HG03521 (cell line): Measurements from ENCODE around the gene TRIM28.
A peak's percentile ranks its signal among the peaks of the same experiment; 100 is the strongest.
"Not testable (repeated sequence)": the region's sequence is repeated elsewhere in the genome, so short reads cannot be mapped to it uniquely, and the experiment has no call there.

Experiments used
- ATAC-seq: cut with Tn5 transposase; IDR thresholded peaks from one replicate; pipeline ENCODE4 v1.9.1; 2021; ENCODE audit warnings: mild to moderate bottlenecking, moderate library complexity; ENCODE audit not compliant: unreplicated experiment

Gene TRIM28

GRCh38 chr19:58518256-58519086 is 25.4 kb upstream of the TRIM28 start:
- no peak for ATAC-seq

- peak; percentile 1 for ATAC-seq
These were observed 24.8 kb upstream of the TRIM28 start for GRCh38 chr19:58519087-58519354.

DNA sequence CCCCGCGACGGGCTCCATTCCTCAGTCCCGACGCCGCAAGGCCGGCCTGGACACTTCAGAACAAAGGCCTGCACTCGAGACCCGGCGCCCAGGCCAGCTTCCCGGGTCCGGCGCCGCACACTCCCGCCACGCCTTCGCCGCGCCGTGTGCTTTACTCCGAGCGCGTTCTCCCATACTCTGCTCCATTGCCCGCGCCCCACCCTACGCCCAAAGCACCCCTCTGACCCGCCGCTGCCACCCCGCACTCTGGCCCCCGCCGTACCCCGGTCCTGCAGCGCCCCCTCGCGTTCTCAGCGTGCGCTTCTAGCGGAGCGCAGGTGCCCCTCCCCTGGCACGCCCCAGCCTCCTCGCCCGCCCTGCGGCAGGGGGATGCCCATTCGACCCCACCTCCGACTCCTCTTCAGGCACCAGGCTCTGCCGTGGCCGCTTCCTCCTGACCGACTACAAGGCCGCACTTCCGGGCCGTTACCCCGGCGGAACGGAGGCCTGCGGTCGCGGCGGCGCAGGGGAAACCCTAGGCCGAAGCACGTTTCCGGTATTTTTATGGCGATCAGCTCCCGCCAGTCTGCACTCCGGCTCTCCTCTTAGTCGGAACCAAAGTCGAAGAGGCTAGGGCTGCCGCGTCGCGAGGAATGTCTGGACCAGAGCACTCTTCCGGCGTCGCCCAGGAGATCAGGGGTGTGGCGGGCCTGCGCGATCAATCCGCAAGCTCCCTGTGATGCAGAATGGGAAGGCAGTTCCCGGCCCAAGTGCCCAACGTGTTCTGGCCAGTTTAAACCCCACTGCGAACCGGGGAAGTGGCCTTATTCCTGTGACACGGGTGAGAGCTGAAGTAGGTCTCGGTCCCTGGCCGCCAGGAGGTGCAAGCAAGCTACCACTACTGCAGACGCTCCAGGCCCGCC is 24.3 kb upstream of the TRIM28 start, which contains the start of gene ZBTB45:
TSS of gene ZBTB45 (minus strand) at position 456 of the 902 bp plus-strand sequence. CDS start 2,137 bp downstream, outside the sequence.
- peak; percentile 74 for ATAC-seq

DNA sequence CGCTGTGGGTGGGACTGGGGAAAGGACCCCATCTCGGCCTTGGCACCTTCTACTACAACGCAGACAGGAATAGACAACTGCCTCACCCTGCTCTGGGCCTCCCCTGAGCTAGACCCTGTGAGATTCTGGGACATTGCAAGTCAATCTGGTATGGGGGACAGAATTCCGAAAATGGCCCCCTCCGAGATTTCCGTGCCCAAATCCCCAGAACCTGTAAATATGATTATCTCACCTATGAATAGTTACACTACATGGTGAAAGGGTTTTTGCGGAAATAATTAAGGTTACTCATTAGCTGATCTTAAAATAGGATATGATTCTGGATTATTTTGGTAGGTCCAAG is 23.6 kb upstream of the TRIM28 start:
- no peak for ATAC-seq

DNA sequence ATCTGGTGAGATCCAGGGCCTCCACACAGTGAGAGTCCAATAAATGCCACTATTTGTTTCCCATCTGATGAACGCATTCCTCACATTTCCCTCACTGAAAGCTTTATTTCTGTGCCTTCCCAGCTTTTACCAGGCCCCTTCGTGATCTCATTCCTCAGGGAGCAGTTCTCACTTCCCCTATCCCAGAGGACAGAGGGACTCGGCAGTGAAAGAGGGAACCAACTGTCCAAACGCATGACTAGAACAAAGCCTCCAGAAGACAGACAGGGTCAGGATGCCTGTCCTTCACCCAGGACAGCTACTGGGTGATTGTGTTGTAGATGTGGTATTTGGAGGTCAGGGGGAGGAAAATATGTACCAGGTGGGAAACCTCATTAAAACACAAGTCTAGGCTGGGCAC is 22.2 kb upstream of the TRIM28 start:
- ATAC-seq, result no peak

DNA sequence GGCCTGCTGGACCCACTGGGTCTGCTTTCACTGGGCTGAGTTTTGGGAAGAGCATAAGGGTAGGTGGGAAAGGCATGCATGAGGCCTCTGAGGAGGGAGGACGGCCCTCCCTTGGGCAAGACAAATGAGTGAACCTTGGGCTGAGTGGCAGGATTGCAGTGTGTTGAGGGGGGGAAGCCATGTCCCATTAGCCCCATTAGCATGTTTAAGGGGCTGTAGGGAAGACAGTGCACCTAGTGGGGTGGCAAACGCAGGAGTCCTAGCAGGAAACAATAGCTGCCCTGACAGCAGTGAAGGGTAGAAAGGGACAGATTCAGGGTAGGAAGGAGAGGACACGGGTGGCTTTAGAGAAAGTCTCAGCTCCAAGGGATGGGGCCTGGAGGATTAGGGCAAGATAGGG is 21.2 kb upstream of the TRIM28 start:
- ATAC-seq, result no peak

DNA sequence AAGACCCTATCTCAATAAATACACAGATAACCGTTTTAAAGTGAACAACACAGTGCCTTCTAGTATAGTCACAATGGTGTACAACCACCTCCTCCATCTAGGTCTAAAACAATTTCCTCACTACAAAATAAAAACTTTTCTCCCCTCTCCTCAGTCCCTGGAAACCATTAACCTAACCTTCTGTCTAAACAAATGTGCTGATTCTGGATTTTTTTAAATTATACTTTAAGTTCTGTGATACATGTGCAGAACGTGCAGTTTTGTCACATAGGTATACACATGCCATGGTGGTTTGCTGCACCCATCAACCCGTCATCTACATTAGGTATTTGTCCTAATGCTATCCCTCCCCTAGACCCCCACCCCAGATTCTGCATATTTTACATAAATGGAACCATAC is 14.5 kb upstream of the TRIM28 start:
- ATAC-seq, result no peak

DNA sequence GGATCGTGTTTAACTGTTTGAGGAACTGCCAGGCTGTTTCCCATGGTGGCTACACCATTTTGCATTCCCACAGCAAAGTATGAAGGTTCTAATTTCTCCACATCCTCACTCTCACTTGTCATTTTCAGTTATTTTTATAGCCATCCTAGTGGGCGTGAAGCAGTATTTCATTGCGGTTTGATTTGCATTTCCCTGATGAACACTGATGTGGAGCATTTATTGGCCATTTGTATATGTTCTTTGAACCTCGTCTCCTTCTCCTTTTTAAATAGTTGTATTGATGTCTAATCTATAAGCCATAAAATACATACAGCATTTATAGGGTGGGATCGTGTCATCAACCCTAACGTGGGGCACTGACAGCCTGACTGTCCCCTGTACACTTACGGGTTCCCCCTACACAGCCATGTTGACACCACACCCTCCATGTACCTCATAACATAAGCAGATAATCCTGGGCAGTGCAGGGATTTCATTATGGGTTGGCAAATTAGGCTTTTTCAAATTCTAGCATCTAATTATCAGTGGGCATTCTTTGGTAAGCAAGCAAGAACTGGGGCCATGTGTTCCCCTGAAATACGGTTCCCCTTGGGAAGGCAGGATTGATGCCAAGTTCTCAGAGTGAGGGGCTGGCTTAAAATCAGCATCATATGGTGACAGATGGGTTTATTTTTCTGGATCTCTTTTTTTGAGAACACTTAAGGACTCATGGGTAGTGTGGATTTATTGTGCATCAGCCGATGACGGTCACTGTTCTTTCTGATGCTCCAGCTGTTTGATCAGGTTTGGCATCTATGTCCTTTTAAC is 12.6 kb upstream of the TRIM28 start:
- no peak for ATAC-seq

GRCh38 chr19:58535857-58536256 is 8.0 kb upstream of the TRIM28 start:
- no peak for ATAC-seq

DNA sequence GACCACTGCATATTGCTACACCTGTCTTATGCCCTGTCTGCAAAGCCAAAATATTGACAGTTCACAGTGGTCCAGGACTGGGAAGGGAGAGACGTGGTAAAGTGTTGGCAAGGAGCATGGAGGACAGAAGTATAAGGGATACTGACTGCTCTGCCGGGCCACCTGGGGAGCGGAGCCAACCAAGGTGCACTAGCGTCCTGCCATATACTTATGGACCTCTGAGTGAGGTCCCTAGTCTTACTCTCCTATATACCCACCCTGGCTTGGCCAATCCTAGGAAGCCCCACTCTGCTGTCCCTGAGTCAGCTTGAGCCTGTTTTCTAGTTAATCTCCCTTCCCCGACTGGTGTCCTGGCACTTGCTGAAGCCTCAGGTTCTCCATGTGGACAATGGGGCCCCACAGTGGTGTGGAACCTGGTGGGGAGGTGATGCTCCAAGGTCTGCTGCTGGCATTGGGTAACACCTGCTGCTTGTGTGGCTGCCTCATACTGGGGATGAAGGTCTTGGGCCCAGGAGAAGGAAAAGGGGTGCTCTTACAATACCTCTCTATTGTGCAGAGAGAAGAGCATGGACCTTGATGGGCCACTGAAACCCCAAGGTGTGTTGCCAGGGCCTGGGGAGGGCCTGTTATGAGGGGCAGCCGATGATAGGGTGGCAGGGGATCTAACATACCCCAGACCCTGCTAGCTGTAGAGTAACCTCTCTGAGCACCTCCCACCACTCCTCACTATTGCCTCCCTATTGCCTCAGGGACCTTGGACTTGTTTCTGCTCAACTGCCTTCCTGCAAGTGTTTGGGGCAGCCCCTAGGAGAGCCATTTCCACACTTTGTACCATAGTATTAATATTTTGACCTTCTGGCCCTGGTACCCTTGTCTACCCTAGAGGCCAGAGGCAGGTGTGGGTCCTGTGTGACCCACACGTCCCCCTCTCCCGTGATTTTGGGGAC is 6.7 kb upstream of the TRIM28 start:
- no peak for ATAC-seq

- ATAC-seq, result no peak
These were observed 5.4 kb upstream of the TRIM28 start for GRCh38 chr19:58538257-58539168.

- ATAC-seq, result not testable (repeated sequence)
These were observed 4.7 kb upstream of the TRIM28 start for GRCh38 chr19:58539169-58539559.

DNA sequence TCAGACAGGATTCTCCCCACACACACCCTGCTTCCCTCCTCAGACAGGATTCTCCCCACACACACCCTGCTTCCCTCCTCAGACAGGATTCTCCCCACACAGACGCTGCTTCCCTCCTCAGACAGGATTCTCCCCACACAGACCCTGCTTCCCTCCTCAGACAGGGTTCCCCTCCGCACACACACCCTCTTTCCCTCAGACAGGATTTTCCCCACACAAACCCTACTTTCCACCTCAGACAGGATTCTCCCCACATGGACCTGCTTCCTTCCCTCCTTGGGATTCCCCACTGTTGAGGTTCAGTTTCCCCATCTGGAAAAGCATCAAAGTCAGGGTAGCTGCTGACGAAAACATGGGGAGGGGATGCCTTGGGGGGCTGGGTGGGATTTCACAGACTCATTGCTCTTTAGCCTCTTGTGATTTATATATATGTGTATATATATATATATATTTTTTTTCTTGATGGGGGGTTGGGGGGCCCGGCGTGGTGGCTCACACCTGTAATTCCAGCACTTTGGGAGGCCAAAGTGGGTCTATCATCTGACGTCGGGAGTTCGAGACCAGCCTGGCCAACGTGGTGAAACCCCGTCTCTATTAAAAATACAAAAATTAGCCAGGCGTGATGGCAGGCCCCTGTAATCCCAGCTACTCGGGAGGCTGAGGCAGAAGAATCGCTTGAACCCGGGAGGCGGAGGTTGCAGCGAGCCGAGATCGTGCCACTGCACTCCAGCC is 1.1 kb upstream of the TRIM28 start:
- ATAC-seq, result not testable (repeated sequence)

DNA sequence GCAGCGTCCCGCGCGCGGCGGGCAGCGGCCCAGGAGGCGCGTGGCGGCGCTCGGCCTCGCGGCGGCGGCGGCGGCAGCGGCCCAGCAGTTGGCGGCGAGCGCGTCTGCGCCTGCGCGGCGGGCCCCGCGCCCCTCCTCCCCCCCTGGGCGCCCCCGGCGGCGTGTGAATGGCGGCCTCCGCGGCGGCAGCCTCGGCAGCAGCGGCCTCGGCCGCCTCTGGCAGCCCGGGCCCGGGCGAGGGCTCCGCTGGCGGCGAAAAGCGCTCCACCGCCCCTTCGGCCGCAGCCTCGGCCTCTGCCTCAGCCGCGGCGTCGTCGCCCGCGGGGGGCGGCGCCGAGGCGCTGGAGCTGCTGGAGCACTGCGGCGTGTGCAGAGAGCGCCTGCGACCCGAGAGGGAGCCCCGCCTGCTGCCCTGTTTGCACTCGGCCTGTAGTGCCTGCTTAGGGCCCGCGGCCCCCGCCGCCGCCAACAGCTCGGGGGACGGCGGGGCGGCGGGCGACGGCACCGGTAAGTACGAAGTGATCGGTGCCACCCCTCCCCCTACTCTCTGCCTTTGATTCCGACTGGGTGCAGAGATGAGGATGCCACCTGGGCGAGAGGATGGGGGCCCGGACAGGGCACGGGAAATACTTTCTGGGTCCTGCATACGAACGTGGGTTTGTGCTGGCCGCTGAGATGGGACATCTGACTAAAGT is 874 bp downstream of the TRIM28 start:
- ATAC-seq, result peak; percentile 55

DNA sequence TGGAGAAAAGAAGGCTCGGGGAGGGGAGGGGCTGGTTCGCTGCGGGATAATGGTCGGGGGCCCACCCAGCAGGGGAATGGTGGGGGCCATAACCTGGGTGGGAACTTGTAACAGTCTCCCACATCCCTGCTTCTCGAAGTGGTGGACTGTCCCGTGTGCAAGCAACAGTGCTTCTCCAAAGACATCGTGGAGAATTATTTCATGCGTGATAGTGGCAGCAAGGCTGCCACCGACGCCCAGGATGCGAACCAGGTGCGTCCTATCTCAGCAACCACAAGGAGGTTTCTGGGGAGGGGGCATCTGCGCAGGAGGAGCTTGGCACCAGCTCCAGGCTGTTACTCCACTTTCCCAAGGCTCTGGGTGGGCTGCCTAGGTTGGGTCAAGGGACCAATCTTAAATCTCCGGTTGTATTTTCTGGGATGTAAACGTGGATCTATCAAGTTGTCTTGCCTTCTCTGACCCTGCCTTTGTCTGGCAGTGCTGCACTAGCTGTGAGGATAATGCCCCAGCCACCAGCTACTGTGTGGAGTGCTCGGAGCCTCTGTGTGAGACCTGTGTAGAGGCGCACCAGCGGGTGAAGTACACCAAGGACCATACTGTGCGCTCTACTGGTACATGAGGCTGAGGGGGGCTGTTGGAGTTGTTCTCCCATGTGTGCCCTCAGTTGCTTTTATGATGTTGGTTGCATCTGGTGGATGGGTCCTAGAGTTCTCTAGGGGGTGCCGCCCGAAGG is 1.6 kb downstream of the TRIM28 start:
- no peak for ATAC-seq

- no peak for ATAC-seq
These were observed 2.2 kb downstream of the TRIM28 start for GRCh38 chr19:58546019-58546530.
